GM10266 (cell line): ENCODE data around the gene SLC2A4.
"Not testable (repeated sequence)": the region's sequence is repeated elsewhere in the genome, so short reads cannot be mapped to it uniquely, and the experiment has no call there.

Source experiments
- DNase-seq: peaks from one replicate; pipeline ENCODE4 v3.0.0; 2012; ENCODE audit errors: extremely low spot score
- TF ChIP-seq, protein P1 (sequence below): IDR thresholded peaks from 2 replicates; pipeline ENCODE4 v1.5.1; 2012; ENCODE audit warnings: mild to moderate bottlenecking, low read depth; ENCODE audit not compliant: control insufficient read depth, insufficient read depth; ENCODE audit errors: missing control alignments

SLC2A4 gene

DNA sequence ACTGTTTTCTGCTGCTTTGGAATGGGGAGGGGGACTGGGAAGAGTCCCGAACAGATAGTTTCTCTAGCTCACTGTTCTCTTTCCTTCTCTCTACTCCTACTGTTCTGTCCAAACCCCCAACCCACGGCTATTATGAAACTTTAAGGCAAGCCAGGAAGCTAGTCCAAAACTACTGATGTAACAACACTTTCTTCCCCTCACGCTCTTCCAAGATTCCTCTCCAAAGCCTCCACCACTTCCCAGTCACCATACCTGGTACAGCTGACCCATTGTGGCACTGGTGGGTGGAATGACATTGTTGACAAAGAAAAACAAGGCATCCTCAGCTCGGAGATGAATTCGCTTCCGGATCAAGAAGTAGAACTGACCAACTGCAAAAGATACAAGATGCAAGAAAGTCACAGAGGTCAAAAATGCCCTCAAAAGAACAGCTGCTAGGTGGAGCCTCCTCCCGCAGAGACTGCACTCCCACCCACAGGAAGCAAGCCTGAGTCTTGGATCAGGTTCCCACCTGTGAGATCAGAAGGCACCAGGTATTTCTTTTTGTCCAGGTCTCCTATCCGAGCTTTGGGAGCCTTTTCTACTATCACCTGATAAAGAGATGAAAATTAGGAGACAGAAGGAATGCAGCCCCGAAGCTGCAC, 40.3 kb upstream of the SLC2A4 start:
- DNase-seq, result no peak
- TF ChIP-seq, protein P1, sequence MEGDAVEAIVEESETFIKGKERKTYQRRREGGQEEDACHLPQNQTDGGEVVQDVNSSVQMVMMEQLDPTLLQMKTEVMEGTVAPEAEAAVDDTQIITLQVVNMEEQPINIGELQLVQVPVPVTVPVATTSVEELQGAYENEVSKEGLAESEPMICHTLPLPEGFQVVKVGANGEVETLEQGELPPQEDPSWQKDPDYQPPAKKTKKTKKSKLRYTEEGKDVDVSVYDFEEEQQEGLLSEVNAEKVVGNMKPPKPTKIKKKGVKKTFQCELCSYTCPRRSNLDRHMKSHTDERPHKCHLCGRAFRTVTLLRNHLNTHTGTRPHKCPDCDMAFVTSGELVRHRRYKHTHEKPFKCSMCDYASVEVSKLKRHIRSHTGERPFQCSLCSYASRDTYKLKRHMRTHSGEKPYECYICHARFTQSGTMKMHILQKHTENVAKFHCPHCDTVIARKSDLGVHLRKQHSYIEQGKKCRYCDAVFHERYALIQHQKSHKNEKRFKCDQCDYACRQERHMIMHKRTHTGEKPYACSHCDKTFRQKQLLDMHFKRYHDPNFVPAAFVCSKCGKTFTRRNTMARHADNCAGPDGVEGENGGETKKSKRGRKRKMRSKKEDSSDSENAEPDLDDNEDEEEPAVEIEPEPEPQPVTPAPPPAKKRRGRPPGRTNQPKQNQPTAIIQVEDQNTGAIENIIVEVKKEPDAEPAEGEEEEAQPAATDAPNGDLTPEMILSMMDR, result no peak

DNA sequence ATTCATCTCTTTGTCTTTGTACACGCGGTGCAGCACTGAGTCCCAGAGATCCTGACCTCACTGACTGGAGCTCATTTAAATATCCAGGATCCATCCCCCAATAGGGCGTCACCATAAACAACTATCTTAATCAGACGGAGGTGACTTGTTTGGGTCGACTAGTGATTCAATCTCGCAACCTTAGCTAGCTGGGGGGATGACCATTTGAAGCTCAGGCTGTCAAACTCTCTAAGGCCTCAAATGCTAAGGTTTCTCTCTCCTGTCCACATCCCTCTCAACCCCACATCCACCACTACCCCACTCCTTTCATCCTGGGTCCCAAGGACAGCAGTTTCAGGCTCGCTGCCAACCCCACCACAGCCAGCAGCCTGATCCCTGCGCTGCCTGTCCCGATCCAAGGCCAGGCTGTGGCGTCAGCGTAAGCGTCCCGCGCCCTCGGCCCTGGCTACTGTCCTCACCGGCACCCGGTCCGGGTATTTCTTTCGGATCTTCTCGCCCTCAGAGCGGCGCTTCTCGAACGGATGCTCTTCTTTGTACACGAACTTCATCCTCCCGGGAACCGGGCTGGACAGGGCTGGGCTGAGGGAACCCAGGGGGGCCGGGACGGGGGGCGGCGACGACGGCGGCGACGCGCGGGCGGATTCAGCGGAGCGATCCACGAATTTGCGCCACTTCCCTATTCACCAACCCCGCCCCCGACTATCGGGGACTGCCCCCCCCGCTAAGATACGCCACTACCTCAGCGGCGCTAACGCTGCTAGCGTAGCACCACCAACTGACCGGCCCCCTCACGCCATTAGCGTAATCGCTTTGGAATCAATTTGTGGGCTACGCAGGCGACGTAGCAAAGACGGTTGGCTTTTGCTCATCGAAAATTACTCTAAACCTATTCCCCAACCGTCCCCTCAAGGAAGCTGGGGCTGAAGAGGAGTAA, 39.5 kb upstream of the SLC2A4 start, which contains the start of gene GABARAP:
Gene GABARAP, minus strand, starts transcription at position 667 of the 934 bp plus-strand sequence. Its CDS starts 119 bp downstream, at position 548.
- peak; percentile 85 for DNase-seq
- TF ChIP-seq, protein P1, result no peak

DNA sequence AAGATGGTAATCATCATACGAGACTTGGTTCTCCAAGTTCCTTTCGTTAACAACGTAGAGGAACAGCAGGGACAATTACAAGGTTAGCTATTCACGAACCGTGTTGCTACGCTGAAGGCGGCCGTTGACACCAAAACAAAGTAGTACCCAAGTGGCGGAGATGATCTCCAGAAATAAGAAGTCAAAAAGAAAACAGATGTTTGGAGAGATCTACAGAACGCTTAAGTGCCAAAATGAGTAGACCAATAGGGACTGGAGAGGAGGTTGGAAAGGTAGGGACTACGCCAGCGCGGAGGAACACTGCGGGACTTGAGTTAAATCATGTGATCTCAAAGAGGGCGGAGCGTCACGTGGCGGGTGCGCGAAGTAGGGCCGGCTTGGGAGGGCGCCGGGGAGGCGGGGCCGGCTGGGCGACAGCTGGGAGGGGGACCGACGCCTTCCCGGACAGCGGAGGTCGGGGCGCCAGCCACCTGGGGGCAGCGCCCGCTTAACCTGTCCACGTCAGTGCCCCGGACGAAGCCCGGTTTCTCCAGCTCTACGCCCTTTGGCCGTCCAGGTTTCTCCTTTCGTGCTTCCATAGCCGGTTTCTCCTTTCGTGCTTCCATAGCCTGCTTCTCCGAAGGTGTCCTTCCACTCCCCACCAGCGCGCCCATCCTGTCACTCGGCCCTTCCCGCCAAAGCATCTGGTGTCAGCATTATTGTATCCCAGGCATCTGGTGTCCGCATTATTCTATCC, 38.6 kb upstream of the SLC2A4 start:
- peak; percentile 92 for DNase-seq
- TF ChIP-seq, protein P1, result peak; percentile 7

DNA sequence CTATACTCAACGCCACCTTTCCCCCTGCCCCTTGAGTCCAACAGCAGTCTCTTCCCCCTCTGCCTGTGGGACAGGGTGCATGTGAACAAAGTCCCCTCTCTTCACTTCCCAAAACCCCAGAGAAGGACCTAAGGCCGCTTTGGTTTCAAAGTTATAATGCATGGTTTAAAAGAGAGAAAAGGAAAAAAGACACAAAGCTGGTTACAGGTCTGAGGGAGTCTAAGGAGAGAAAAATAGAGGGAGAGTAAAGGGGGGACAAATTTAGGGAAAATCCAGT, 38.1 kb upstream of the SLC2A4 start:
- no peak for DNase-seq
- TF ChIP-seq, protein P1, result no peak

DNA sequence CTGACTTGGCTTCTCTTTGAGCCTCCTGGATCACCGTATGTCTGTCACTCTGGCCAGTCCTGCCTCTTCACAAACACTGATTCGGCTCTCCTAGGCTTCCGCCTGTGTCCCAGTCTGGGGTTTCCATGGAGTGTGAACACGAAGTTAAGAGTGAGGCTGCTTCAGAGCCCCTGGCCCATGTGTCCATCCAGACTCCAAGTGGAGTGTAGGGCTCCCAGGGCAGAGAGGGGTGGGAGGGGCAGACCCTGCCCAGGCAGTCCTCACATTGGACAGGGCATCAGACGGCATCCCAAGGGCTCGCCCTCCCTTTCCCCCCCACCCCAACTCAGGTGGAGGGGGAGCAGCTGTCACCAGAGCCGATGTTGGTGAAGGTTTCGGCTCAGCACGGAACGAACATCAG, 37.7 kb upstream of the SLC2A4 start:
- not testable (repeated sequence) for DNase-seq

DNA sequence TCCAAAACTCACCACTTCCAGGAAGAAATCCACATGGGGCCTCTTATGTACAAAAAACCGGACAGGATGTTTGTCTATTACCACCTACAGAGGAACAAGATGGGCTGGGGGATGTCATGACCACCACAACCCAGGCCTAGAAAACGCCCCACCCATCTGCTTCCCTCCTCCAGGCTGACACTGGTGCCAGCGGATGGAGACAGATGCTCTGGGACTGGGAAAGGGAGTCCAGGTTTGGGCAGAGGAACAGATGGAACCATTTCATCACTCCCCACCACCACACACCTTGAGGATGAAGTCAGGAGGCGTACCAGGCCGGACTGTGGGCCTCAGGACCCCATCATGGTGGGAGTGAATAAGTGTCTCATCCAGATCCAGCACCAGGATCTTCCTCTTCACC, 34.7 kb upstream of the SLC2A4 start:
- DNase-seq, result no peak
- TF ChIP-seq, protein P1, result no peak

DNA sequence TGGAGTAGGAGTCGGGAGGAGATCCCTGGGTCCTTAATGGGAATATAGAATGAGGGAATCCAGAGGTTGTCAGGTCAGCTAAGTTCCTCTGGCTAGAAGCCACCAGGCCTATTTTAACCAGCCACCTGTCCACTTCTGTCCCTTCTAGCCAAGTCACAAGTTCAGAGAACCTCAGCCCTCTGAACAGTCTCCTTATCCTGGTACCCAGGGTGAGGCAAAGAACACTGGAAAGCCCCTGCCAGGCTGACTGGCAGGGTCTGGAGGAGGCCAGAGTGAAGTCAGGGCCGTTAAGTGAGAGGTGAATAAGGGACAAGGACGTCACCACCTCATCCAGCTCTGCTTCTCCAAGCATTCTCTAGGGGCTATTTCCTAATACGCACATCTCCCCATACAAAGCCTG, 32.7 kb upstream of the SLC2A4 start:
- DNase-seq, result no peak
- TF ChIP-seq, protein P1, result no peak
